Common myeloid progenitor, CD34-positive (primary cell): ENCODE data around the gene PIBF1.
"Not testable (repeated sequence)": the region's sequence is repeated elsewhere in the genome, so short reads cannot be mapped to it uniquely, and the experiment has no call there.

Experiments used
- CTCF ChIA-PET: fragments of 350-600 bp; sonication (Branson Sonifier 250); formaldehyde crosslinking; loops from one replicate; lab custom pipeline; 2021; ENCODE audit warnings: antibody characterized with exemption; lab: Charles Lee
- POLR2A ChIA-PET: fragments of 350-600 bp; sonication (Branson Sonifier 250); formaldehyde crosslinking; loops from one replicate; lab custom pipeline; 2021; ENCODE audit warnings: antibody characterized with exemption; lab: Charles Lee
- DNase-seq, 3 donors: peaks; one replicate each; pipeline versions ENCODE4 v3.0.0 to v3.0.0-alpha.2; 2013
- H3K27ac ChIP-seq, 2 experiments: 1 replicate in 1 of 2; 2 replicates in 1 of 2; pipeline ENCODE4 v1.7.0; 2013; ENCODE audit warnings: inconsistent platforms in 2 of 2, low read length in 2 of 2, mild to moderate bottlenecking in 2 of 2, low read depth in 1 of 2, moderate library complexity in 1 of 2; ENCODE audit not compliant: severe bottlenecking in 2 of 2, insufficient read depth in 1 of 2, poor library complexity in 1 of 2
- H3K27me3 ChIP-seq, 5 experiments: replicated peaks in 2 of 5; 1 replicate in 3 of 5; 2 replicates in 2 of 5; pipeline versions ENCODE4 v1.6.1 to v1.7.0; 2013; ENCODE audit warnings: low read length in 4 of 5, mild to moderate bottlenecking in 2 of 5, moderate library complexity in 2 of 5, inconsistent platforms in 1 of 5; ENCODE audit not compliant: insufficient read depth in 5 of 5, control insufficient read depth in 4 of 5
- H3K36me3 ChIP-seq, 4 experiments: 1 replicate in 2 of 4; 2 replicates in 2 of 4; pipeline versions ENCODE4 v1.6.1 to v1.7.0; 2013; ENCODE audit warnings: low read length in 3 of 4, control low read depth in 1 of 4, mild to moderate bottlenecking in 1 of 4; ENCODE audit not compliant: control insufficient read depth in 4 of 4, insufficient read depth in 4 of 4
- H3K4me1 ChIP-seq, 4 experiments: 1 replicate in 3 of 4; 2 replicates in 1 of 4; pipeline versions ENCODE4 v1.6.1 to v1.7.1; 2013; ENCODE audit warnings: low read length in 3 of 4, mild to moderate bottlenecking in 3 of 4, control low read depth in 1 of 4, inconsistent platforms in 1 of 4, moderate library complexity in 1 of 4; ENCODE audit not compliant: control insufficient read depth in 4 of 4, insufficient read depth in 4 of 4; ENCODE audit errors: control extremely low read depth in 1 of 4
- H3K4me3 ChIP-seq, 7 experiments: 1 replicate in 4 of 7; 2 replicates in 3 of 7; pipeline versions ENCODE4 v1.5.1 to v1.7.0; 2013; ENCODE audit warnings: mild to moderate bottlenecking in 7 of 7, low read length in 6 of 7, moderate library complexity in 6 of 7, inconsistent platforms in 2 of 7, low read depth in 2 of 7, control low read depth in 1 of 7; ENCODE audit not compliant: insufficient read depth in 4 of 7, control insufficient read depth in 1 of 7; ENCODE audit errors: extremely low read depth in 1 of 7
- H3K9me3 ChIP-seq, 5 experiments: 1 replicate in 4 of 5; 2 replicates in 1 of 5; pipeline versions ENCODE4 v1.6.1 to v1.7.1; 2013; ENCODE audit warnings: low read length in 4 of 5, mild to moderate bottlenecking in 2 of 5, inconsistent platforms in 1 of 5, low read depth in 1 of 5, moderate library complexity in 1 of 5; ENCODE audit not compliant: control insufficient read depth in 4 of 5, insufficient read depth in 2 of 5; ENCODE audit errors: control extremely low read depth in 1 of 5
- WGBS: methylation state at CpG from one replicate; pipeline ENCODE4 v1.1.5; 2013; ENCODE audit not compliant: insufficient coverage; 5-methylcytosine and 5-hydroxymethylcytosine counted together

PIBF1 gene

DNA sequence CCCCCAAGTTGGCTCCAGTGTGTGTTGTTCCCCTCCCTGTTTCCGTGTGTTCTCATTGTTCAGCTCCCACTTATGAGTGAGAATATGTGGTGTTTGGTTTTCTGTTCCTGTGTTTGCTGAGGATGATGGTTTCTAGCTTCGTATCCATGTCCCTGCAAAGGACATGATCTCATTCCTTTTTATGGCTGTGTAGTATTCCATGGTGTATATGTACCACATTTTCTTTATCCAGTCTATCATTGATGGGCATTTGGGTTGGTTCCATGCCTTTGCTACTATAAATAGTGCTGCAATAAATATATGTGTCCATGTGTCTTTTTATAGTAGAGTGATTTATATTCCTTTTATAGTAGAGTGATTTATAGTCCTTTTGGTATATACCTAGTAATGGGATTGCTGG lies 63.2 kb downstream of the PIBF1 start:
- POLR2A ChIA-PET, H3K27ac ChIP-seq, H3K9me3 ChIP-seq, H3K4me1 ChIP-seq, H3K4me3 ChIP-seq, H3K27me3 ChIP-seq, DNase-seq, CTCF ChIA-PET: not testable (repeated sequence)
- peaks cover 4 to 40% (median 19%) of the 10 kb centered on the region in 4 experiments for H3K36me3 ChIP-seq
- WGBS, result no CpG with 5 or more reads among the region's 2 CpGs

DNA sequence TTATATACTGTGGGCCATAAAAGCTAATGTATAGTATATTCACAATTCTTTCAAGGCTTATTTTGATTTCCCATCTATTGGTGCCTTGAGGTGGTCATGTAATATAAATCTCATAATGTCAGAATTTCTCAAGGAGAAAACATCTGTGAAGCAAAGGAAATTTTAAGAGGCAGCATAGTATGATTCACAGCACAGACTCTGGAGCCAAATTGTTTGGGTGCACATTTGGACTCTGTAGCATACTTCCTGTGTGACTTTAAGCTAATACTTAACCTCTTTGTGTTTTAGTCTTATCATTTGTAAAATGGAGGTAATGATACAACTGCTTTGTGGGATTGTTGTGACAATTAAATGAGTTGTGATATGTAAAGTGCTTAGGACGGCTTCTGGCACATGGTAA lies 67.6 kb downstream of the PIBF1 start:
- no peak overlapping the region for H3K4me3 ChIP-seq
- no peak for DNase-seq
- peaks cover 11 to 63% (median 28%) of the 10 kb centered on the region in 4 experiments for H3K36me3 ChIP-seq
- no peaks in the 10 kb centered on the region for H3K27me3 ChIP-seq
- ChIA-PET CTCF (interaction anchor here (5.1 kb wide), 1 partner anchor 9 kb away, joined by 25 read pairs; no protein-coding TSS in a partner anchor), POLR2A (interaction anchor here (0.6 kb wide), 1 partner anchor 10 kb away, joined by 3 read pairs; no protein-coding TSS in a partner anchor)
- H3K4me1 ChIP-seq, result no peaks in the 10 kb centered on the region
- H3K27ac ChIP-seq, result no peak overlapping the region
- WGBS, result no CpG with 5 or more reads among the region's 1 CpG
- H3K9me3 ChIP-seq, result no peaks in the 10 kb centered on the region

GRCh38 chr13:72850959-72851677 lies 69.2 kb downstream of the PIBF1 start:
- H3K4me3 ChIP-seq, result no peak overlapping the region
- WGBS, result over 99% methylated on average over 15 of the region's 18 CpGs
- POLR2A ChIA-PET, result no interaction called here

DNA sequence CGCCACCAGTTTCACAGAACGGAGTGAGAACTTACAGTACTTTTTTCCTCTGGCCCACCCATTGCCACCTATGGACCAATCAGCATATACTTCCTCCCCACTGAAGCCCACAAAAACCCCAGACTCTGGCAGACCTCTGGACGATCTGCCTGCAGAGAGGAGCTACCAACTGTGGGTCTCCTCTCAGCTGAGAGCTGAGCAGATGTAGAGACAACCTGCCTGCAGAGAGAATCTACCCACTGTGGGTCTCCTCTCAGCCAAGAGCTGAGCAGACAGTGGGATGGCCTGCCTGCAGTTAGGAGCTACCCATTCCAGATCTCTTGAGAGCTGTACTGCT lies 69.7 kb downstream of the PIBF1 start:
- ChIA-PET POLR2A (no interaction called here), CTCF (interaction anchor here (5.1 kb wide), 1 partner anchor 11 kb away, joined by 25 read pairs; no protein-coding TSS in a partner anchor)
- H3K36me3 ChIP-seq, result peaks cover 11 to 50% (median 22%) of the 10 kb centered on the region in 4 experiments
- no peak for DNase-seq
- no peaks in the 10 kb centered on the region for H3K9me3 ChIP-seq
- H3K4me1 ChIP-seq, result no peaks in the 10 kb centered on the region
- H3K4me3 ChIP-seq, result no peak overlapping the region
- no peak overlapping the region for H3K27ac ChIP-seq
- no peaks in the 10 kb centered on the region for H3K27me3 ChIP-seq
- WGBS, result 90% methylated on average over 1 of the region's 3 CpGs

More at GRCh38 chr13:72850959-72851677, 69.2 kb downstream of the PIBF1 start:
- Histone ChIP-seq H3K9me3 (no peaks in the 10 kb centered on the region), H3K4me1 (no peaks in the 10 kb centered on the region), H3K36me3 (peaks cover 11 to 55% (median 25%) of the 10 kb centered on the region in 4 experiments), H3K27me3 (no peaks in the 10 kb centered on the region), H3K27ac (no peak overlapping the region)
- no peak for DNase-seq
- CTCF ChIA-PET, result interaction anchor here (5.1 kb wide), 1 partner anchor 10 kb away, joined by 25 read pairs; no protein-coding TSS in a partner anchor

GRCh38 chr13:72852207-72852606 lies 70.3 kb downstream of the PIBF1 start:
- H3K4me1 ChIP-seq, result no peaks in the 10 kb centered on the region
- H3K9me3 ChIP-seq, result no peaks in the 10 kb centered on the region
- H3K27ac ChIP-seq, result no peak overlapping the region
- no peaks in the 10 kb centered on the region for H3K27me3 ChIP-seq
- WGBS, result 98% methylated on average over 9 of the region's 12 CpGs
- no peak for DNase-seq
- H3K4me3 ChIP-seq, result no peak overlapping the region
- POLR2A ChIA-PET, result no interaction called here
- CTCF ChIA-PET, result interaction anchor here (5.1 kb wide), 1 partner anchor 11 kb away, joined by 25 read pairs; no protein-coding TSS in a partner anchor
- peaks cover 9 to 44% (median 21%) of the 10 kb centered on the region in 4 experiments for H3K36me3 ChIP-seq

GRCh38 chr13:72853000-72853399 lies 71.1 kb downstream of the PIBF1 start:
- ChIA-PET CTCF (interaction anchor here (0.7 to 5.1 kb wide), 2 partner anchors 12 to 1983 kb away, joined by 3 to 25 read pairs; no protein-coding TSS in a partner anchor), POLR2A (no interaction called here)
- H3K4me1 ChIP-seq, result no peaks in the 10 kb centered on the region
- H3K9me3 ChIP-seq, result no peaks in the 10 kb centered on the region
- H3K4me3 ChIP-seq, result no peak overlapping the region
- no peak overlapping the region for H3K27ac ChIP-seq
- 100% methylated on average over 1 of the region's 1 CpG for WGBS
- H3K36me3 ChIP-seq, result peaks cover 6 to 39% (median 18%) of the 10 kb centered on the region in 4 experiments
- no peaks in the 10 kb centered on the region for H3K27me3 ChIP-seq
- no peak for DNase-seq
